Measurements from ENCODE around the gene SAMD11.
"Not testable (repeated sequence)": the region's sequence is repeated elsewhere in the genome, so short reads cannot be mapped to it uniquely, and the experiment has no call there.

The SAMD11 gene

GRCh38 chr1:965526-966134 is 41.9 kb downstream of the SAMD11 start:
- no peak for DNase-seq

- DNase-seq: peak in 1 of 2 experiments; percentile 23
These were observed 42.5 kb downstream of the SAMD11 start, which contains the start of gene PLEKHN1 for GRCh38 chr1:966135-966703. TSS of gene PLEKHN1 (plus strand) at chr1:966482. CDS start at chr1:966532, 50 bp downstream.

- DNase-seq: peak; percentile 83 to 90
These were observed 43.1 kb downstream of the SAMD11 start for GRCh38 chr1:966704-967300.

- no peak for DNase-seq
These were observed 44.0 kb downstream of the SAMD11 start for GRCh38 chr1:967466-968343.

- DNase-seq: no peak
These were observed 45.6 kb downstream of the SAMD11 start for GRCh38 chr1:969260-969855.

- no peak for DNase-seq
These were observed 46.7 kb downstream of the SAMD11 start for GRCh38 chr1:970242-970972.

GRCh38 chr1:970973-971730 is 47.4 kb downstream of the SAMD11 start:
- no peak for DNase-seq

- no peak for DNase-seq
These were observed 48.2 kb downstream of the SAMD11 start for GRCh38 chr1:971751-972506.

- DNase-seq: no peak
These were observed 49.2 kb downstream of the SAMD11 start for GRCh38 chr1:972726-973458.

- DNase-seq: no peak
These were observed 50.0 kb downstream of the SAMD11 start for GRCh38 chr1:973459-974292.

GRCh38 chr1:974293-974640 is 50.5 kb downstream of the SAMD11 start:
- no peak for DNase-seq

GRCh38 chr1:974687-975328 is 51.1 kb downstream of the SAMD11 start:
- no peak for DNase-seq

GRCh38 chr1:975365-975764 is 51.6 kb downstream of the SAMD11 start:
- DNase-seq: no peak

- peak; percentile 59 to 63 for DNase-seq
These were observed 52.4 kb downstream of the SAMD11 start for GRCh38 chr1:975896-976683.

- DNase-seq: not testable (repeated sequence)
These were observed 53.1 kb downstream of the SAMD11 start for GRCh38 chr1:976791-977190.

- DNase-seq: no peak
These were observed 54.5 kb downstream of the SAMD11 start for GRCh38 chr1:978069-978834.
